ENCODE results near the gene ACIN1.

Gene ACIN1

DNA sequence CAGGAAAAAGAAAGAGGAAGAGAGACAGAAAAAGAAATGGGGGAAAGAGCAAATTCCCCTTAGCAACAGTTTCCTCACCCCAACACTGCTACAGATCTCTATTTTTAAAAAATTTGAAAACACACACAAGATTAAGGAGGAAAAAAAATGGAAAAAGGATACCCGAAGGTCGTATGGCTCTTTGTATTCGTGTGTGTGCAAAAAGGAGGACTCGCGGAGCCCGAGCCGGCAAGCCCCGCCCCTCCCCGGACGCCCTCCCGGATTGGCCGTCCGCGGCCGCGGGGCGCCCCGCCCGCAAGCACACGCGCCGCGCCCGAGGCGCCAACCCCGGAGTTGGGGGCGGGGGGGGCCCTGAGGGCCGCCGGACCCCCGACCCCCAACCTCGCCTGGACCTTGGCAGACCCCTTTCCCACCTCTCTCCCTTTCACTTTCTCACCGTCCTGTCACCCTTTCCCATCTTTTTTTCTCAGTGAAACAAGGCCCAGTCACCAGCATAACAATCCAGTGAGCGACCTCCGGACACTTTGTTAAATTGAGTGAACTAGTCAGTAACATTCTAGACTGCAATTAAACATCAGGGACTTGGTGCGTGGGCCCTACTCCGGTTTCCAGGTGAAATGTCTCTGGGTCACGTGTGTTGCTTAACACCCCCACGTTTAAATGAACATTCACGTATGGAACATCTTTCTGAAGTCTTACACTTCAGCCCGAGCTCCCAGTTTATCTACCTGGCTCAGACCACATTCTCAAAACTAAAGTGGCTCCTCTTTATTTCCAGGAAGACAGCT, 84.8 kb downstream of the ACIN1 start, which contains the start of gene C14orf93:
Gene C14orf93 (minus strand): TSS at position 205 of the 788 bp plus-strand sequence. CDS start 11,120 bp downstream, outside the sequence.
- DNase-seq: no peak

DNA sequence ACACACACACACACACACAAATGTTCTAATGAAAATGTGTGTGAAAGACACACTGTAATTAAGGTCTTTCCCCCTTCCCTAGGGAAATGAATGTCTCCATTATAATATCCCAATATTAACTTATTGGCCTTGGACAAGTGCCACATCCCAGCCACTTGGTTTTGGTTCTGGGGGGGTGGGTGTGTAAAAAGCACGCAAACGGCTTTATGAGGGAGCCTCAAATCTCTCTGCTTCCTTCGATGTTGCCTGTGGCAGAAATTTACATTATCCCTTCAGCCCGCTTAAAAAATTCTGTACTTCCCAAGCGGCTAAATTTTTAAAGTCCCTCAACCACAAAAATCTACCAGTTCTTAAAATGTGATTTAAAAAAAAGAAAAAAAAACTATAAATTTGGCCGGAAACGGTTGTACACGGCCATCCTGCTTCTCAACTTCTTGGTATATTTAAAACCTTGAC, 85.4 kb downstream of the ACIN1 start:
- DNase-seq: no peak

- peak; percentile 48 for DNase-seq
These were observed 86.1 kb downstream of the ACIN1 start for GRCh38 chr14:23008831-23009230.
